Measurements from ENCODE around the gene KDM6A.
"Not testable (repeated sequence)": the region's sequence is repeated elsewhere in the genome, so short reads cannot be mapped to it uniquely, and the experiment has no call there.

KDM6A gene

DNA sequence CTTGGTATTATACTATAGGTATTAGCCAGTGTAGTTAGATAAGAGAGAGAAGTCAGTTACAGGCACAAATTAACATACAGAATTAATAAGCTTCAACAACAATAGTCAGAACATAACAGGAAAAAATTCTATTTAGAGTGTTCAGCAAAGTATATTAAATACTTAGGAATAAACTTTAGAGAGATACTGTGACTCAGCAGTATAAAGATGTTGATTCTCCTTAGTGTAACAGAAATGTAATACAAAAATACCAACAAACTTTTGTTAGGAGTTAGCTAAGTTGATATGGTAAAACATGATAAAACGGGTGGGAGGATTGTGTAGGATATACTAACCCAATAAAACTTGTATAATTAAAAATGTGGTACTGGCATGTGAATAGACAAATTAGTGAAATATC, 173.4 kb downstream of the KDM6A start:
- TF ChIP-seq, protein P1, sequence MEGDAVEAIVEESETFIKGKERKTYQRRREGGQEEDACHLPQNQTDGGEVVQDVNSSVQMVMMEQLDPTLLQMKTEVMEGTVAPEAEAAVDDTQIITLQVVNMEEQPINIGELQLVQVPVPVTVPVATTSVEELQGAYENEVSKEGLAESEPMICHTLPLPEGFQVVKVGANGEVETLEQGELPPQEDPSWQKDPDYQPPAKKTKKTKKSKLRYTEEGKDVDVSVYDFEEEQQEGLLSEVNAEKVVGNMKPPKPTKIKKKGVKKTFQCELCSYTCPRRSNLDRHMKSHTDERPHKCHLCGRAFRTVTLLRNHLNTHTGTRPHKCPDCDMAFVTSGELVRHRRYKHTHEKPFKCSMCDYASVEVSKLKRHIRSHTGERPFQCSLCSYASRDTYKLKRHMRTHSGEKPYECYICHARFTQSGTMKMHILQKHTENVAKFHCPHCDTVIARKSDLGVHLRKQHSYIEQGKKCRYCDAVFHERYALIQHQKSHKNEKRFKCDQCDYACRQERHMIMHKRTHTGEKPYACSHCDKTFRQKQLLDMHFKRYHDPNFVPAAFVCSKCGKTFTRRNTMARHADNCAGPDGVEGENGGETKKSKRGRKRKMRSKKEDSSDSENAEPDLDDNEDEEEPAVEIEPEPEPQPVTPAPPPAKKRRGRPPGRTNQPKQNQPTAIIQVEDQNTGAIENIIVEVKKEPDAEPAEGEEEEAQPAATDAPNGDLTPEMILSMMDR (IDR thresholded peaks at IDR 0.05; ENCODE audit: low read depth, low read length, missing control alignments): no peak
- no peak overlapping the region for H3K4me3 ChIP-seq (ENCODE audit: low read depth, low read length)

GRCh38 chrX:45050558-45050957, 177.6 kb downstream of the KDM6A start:
- H3K4me3 ChIP-seq (ENCODE audit: low read depth, low read length): no peak overlapping the region
- TF ChIP-seq, protein P1 (IDR thresholded peaks at IDR 0.05; ENCODE audit: low read depth, low read length, missing control alignments): no peak
- DNase-seq (ENCODE audit: low read depth): no peak

More for the DNA sequence above, 173.4 kb downstream of the KDM6A start:
- DNase-seq (ENCODE audit: low read depth): no peak

DNA sequence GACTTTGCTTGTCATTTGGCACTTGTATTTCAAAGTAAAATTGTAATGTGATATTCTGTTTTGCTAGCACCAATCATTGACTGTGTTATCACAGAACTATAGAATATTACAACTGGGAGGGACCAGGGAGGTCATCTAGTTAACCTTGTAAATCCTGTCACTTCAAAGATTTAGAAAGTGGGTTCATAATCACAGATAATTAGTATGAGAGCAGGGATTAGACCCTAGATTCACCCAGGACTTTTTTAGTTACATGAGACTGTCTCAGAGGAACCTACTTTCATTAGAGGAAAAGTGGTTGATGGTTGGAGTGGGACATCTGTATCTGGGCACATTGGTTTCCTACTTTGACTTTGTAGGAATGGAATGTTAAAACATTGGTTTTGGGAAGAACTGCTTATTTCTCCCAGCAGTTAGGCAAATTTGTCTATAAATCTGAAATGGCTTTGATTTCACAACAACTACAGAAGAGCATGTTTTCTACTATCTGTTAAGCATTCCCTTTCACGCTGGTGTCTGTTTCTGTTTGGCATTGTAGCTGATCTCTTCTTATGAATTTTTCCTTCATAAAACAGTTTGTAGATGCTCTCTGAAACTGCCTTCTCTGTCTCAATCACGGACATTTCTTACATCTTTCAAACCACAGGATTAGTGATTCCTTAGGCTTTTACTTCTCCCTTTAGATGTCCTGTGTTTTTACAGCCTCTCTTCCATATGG, 183.6 kb downstream of the KDM6A start:
- no peak for DNase-seq (ENCODE audit: low read depth)
- H3K4me3 ChIP-seq (ENCODE audit: low read depth, low read length): no peak overlapping the region
- TF ChIP-seq, protein P1 (IDR thresholded peaks at IDR 0.05; ENCODE audit: low read depth, low read length, missing control alignments): no peak

- H3K4me3 ChIP-seq (ENCODE audit: low read depth, low read length); DNase-seq (ENCODE audit: low read depth): not testable (repeated sequence)
These were observed 186.9 kb downstream of the KDM6A start for GRCh38 chrX:45059906-45060305.

GRCh38 chrX:45063319-45064095, 190.5 kb downstream of the KDM6A start:
- no peak overlapping the region for H3K4me3 ChIP-seq (ENCODE audit: low read depth, low read length)
- TF ChIP-seq, protein P1 (IDR thresholded peaks at IDR 0.05; ENCODE audit: low read depth, low read length, missing control alignments): no peak
- no peak for DNase-seq (ENCODE audit: low read depth)

GRCh38 chrX:45068569-45068968, 195.6 kb downstream of the KDM6A start:
- no peak overlapping the region for H3K4me3 ChIP-seq (ENCODE audit: low read depth, low read length)
- TF ChIP-seq, protein P1 (IDR thresholded peaks at IDR 0.05; ENCODE audit: low read depth, low read length, missing control alignments): no peak
- DNase-seq (ENCODE audit: low read depth): no peak

DNA sequence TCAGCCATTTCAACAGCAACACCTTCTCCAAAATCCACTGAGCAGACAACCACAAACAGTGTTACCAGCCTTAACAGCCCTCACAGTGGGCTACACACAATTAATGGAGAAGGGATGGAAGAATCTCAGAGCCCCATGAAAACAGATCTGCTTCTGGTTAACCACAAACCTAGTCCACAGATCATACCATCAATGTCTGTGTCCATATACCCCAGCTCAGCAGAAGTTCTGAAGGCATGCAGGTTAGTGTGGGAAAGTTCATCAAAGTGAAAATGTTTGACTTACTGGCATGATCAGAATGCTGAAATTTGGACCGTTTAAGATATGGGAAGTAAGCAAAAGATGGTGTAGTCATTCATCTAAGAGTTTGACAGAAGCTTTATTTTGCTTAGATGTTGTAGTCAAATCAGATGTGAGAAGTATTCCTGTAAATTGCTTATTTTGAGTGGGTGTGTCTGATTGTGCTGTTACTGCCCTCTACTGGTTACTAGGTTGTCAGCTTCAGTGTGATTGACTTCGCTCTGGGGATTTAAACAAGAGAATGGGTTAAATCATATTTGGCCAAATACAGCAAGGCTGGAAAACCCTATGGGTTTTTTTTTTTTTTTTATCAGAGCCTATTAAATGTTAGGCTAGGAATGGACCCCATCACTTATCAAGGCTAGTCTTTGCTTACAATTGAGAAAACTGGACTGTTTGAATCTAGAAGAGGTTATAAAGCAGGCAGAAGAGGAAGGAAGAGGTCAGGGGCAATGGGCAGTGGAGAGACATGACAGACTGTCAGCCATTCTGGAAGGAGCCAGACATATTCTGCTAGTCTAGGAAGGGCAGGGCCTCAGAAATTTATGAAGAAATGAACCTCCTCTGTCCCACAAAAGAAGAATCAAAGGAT, 197.4 kb downstream of the KDM6A start:
- TF ChIP-seq, protein P1 (IDR thresholded peaks at IDR 0.05; ENCODE audit: low read depth, low read length, missing control alignments): peak; percentile 62
- H3K4me3 ChIP-seq (ENCODE audit: low read depth, low read length): no peak overlapping the region
- peak; percentile 31 for DNase-seq (ENCODE audit: low read depth)

- not testable (repeated sequence) for DNase-seq (ENCODE audit: low read depth); H3K4me3 ChIP-seq (ENCODE audit: low read depth, low read length)
These were observed 200.0 kb downstream of the KDM6A start for GRCh38 chrX:45073011-45073410.

Measured in GM12864 (cell line).